Left ventricle myocardium inferior (tissue), 1 donor: ENCODE results near the gene CTNNBL1. TPM values are rescaled to one million over a fixed set of nuclear protein-coding genes. Genes with fewer than 3 reads are reported as not detected.
A peak's percentile ranks its signal among the peaks of the same experiment; 100 is the strongest.

ENCODE experiments used
- DNase-seq: peaks from one replicate; pipeline ENCODE4 v3.0.0-alpha.2; 2020
- H3K27ac ChIP-seq: fragments of 200-600 bp; replicated peaks from 2 replicates; pipeline ENCODE4 v1.8.0; 2021
- H3K27me3 ChIP-seq: fragments of 200-600 bp; 2 replicates; pipeline ENCODE4 v1.8.0; 2021; ENCODE audit warnings: low read depth
- H3K36me3 ChIP-seq: fragments of 200-600 bp; 2 replicates; pipeline ENCODE4 v1.8.0; 2021
- H3K4me1 ChIP-seq: fragments of 200-600 bp; 2 replicates; pipeline ENCODE4 v1.8.0; 2021
- H3K4me3 ChIP-seq: fragments of 200-600 bp; 2 replicates; pipeline ENCODE4 v1.8.0; 2021; ENCODE audit warnings: mild to moderate bottlenecking, moderate library complexity
- H3K9me3 ChIP-seq: fragments of 200-600 bp; replicated peaks from 2 replicates; pipeline ENCODE4 v1.8.0; 2021
- intact Hi-C: fragments of 100-400 bp; cut with micrococcal nuclease; formaldehyde crosslinking; loops from one replicate; pipeline ENCODE4 v1.11.0; 2022
- total RNA-seq: library from RNA; stranded (reverse); fragmentation: NEBNext Ultra II Directional; extraction: Animal tissue kit (Norgen Biotek cat#: 25700); gene quantifications from one replicate; pipeline ENCODE4 v1.2.1, GENCODE V29; 2021
- TF ChIP-seq, protein P1 (sequence below): fragments of 200-600 bp; IDR thresholded peaks from 2 replicates; pipeline ENCODE4 v1.8.0; 2021; ENCODE audit warnings: antibody characterized with exemption, mild to moderate bottlenecking, borderline replicate concordance
- donor health status: DM: no; HTN: yes; CAD: no; lungs with severe emphysema.

Gene CTNNBL1
- total RNA-seq, 1 donor from 2014 or later: 58.8 TPM

DNA sequence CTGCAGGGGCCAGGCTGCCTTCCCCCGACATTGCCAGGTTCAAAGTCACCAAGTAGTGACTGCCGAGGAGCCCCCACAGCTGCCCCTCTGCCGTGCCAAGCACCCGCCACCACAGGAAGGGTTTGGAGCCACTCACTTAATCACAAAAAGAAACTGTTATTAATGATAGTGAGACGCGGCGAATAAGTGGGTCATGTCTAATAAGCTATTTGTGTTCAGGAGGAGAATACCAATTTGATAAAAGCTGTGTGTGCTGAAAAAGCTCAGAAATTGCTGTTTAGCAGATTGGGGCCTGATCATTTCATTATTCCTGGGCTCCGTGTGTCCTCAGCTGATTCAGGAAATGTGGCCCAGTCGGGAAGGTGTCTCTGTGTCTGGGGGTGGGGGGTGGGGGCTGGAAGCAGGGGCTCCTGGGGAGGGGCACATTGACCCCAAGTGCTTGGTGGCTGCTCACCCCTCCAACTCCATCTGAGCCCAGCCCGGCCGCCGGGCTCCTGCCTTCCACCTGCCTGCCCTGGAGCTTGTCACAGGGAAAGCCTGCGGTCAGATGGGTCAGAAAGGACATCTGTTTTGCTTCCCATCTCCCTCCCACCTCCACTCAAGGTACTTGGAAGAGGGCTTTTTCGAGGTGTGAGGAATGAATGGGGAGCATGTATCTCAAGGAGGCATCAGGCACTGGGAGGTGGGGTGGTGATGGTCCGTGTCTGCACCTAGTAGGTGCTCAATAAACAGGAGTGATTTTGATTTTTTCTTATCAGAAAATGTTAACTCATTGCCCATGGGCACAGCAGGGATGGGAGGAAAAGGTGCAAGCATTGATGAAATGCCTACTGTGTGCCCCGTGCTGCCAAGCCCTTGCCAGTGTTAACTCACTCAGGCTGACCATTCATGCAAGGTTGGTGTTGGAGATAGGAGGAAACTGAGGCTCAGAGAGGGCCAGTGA lies 212.1 kb downstream of the CTNNBL1 start:
- H3K9me3 ChIP-seq: no peaks in the 10 kb centered on the region
- H3K4me1 ChIP-seq: peaks cover 26% of the 10 kb centered on the region
- no peak overlapping the region for H3K4me3 ChIP-seq
- no peak overlapping the region for H3K27ac ChIP-seq
- intact Hi-C loops: no loop called here
- DNase-seq: no peak
- H3K36me3 ChIP-seq: no peaks in the 10 kb centered on the region
- TF ChIP-seq, protein P1, sequence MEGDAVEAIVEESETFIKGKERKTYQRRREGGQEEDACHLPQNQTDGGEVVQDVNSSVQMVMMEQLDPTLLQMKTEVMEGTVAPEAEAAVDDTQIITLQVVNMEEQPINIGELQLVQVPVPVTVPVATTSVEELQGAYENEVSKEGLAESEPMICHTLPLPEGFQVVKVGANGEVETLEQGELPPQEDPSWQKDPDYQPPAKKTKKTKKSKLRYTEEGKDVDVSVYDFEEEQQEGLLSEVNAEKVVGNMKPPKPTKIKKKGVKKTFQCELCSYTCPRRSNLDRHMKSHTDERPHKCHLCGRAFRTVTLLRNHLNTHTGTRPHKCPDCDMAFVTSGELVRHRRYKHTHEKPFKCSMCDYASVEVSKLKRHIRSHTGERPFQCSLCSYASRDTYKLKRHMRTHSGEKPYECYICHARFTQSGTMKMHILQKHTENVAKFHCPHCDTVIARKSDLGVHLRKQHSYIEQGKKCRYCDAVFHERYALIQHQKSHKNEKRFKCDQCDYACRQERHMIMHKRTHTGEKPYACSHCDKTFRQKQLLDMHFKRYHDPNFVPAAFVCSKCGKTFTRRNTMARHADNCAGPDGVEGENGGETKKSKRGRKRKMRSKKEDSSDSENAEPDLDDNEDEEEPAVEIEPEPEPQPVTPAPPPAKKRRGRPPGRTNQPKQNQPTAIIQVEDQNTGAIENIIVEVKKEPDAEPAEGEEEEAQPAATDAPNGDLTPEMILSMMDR: no peak
- H3K27me3 ChIP-seq: peaks cover 96% of the 10 kb centered on the region

DNA sequence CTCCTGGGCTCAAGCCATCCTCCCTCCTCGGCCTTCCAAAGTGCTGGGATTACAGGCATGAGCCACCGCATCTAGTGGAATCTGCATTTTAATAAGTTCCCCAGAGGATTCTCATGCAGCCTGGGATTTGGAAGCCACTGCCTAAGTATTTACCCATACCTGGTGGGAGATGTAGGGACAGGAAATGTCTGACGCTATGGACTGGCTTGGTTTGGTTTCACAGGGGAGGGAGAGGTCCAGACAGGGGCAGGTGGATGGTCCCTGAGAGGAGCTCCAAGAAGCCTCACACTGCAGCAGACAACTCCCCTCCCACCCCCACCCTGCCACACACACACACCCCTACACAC lies 213.5 kb downstream of the CTNNBL1 start:
- TF ChIP-seq, protein P1: no peak
- intact Hi-C loops: no loop called here
- Histone ChIP-seq H3K36me3 (no peaks in the 10 kb centered on the region), H3K9me3 (no peaks in the 10 kb centered on the region), H3K4me1 (peaks cover 22% of the 10 kb centered on the region), H3K27me3 (peaks cover 95% of the 10 kb centered on the region), H3K4me3 (no peak overlapping the region), H3K27ac (no peak overlapping the region)
- DNase-seq: no peak

DNA sequence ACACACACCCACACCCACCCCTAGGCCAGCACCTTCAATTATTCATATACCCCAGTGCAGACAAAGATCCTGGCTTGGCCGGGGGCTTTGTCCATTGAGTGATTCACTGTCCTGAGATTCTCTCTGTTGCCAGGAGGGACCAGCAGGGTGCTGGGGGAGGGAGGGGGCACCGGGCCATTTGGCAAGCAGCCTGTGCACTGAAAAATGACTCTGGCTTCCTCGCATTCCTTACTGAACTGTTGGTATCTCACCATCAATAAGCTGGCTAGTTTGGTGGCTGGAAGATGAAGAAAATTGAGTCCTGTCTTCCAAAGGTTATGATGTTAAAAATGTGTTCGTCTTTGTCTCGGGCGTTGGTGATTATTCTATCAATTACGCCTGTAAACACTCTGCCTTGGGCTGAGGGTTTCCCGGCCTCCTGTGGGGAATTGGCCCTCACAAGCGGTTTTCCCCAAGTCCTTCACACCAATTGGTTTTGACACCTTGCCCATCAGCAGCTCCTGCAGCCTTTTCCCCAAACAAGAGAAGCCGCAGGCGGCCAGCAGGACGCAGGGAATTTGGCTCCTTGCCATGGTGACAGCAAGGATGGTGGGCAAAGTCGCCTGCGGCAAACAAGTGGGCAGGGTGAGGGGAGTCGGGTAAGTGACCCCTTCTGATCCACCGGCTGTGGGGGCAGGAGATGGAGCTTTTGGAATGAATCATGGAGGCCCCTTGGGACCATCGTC lies 214.0 kb downstream of the CTNNBL1 start:
- H3K27ac ChIP-seq: no peak overlapping the region
- TF ChIP-seq, protein P1: no peak
- DNase-seq: no peak
- H3K36me3 ChIP-seq: no peaks in the 10 kb centered on the region
- intact Hi-C loops: no loop called here
- H3K9me3 ChIP-seq: no peaks in the 10 kb centered on the region
- H3K27me3 ChIP-seq: peaks cover 95% of the 10 kb centered on the region
- H3K4me1 ChIP-seq: peaks cover 16% of the 10 kb centered on the region
- H3K4me3 ChIP-seq: no peak overlapping the region

DNA sequence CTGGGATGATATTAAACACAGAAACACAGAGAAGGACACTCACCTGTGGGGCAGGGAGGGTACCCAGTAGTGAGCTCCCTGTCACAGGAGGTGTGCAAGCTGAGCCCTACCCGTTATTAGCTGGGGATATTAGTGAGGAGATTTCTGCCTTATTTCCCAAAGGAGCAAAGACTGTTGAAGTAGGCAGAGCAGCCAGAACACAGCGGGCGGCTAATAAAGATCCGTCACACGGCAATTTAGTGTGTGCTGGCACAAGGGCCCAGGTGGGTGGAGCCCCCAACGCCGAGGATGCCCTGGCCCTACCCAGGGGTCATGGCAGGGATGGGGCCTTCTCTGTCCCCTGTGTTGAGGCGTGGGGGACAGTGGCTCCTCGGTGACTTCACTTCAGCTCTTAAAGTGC lies 217.4 kb downstream of the CTNNBL1 start:
- Histone ChIP-seq H3K4me3 (no peak overlapping the region), H3K9me3 (no peaks in the 10 kb centered on the region), H3K27me3 (peaks cover 95% of the 10 kb centered on the region), H3K27ac (no peak overlapping the region), H3K36me3 (no peaks in the 10 kb centered on the region), H3K4me1 (peaks cover 22% of the 10 kb centered on the region)
- intact Hi-C loops: no loop called here
- no peak for DNase-seq
- TF ChIP-seq, protein P1: no peak

DNA sequence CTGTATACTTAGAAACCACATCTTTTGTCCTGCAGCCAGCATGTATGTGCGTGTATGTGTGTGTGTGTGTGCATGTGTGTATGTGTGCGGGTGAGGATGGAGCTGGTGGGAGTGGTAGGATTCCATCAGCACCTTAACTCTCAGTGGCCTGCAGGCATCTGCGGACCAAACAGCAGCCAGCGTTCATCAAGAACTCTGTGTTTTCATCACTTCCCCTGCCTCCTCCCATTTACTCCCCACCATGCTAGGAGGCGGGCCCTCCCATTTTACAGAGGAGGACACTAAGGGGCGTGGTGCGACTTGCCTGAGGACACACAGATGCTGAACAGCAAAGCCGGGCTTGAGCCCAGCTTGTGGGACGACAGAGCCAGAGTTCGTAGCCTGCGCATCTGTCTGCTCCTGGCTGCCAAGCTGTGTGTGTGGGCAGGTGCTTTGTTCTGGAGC lies 218.0 kb downstream of the CTNNBL1 start:
- Histone ChIP-seq H3K9me3 (no peaks in the 10 kb centered on the region), H3K36me3 (no peaks in the 10 kb centered on the region), H3K4me1 (peaks cover 25% of the 10 kb centered on the region), H3K4me3 (no peak overlapping the region), H3K27ac (no peak overlapping the region), H3K27me3 (peaks cover 95% of the 10 kb centered on the region)
- intact Hi-C loops: no loop called here
- TF ChIP-seq, protein P1: no peak
- peak; percentile 66 for DNase-seq
